ENCODE results near the gene ADAMTS18.

DNA sequence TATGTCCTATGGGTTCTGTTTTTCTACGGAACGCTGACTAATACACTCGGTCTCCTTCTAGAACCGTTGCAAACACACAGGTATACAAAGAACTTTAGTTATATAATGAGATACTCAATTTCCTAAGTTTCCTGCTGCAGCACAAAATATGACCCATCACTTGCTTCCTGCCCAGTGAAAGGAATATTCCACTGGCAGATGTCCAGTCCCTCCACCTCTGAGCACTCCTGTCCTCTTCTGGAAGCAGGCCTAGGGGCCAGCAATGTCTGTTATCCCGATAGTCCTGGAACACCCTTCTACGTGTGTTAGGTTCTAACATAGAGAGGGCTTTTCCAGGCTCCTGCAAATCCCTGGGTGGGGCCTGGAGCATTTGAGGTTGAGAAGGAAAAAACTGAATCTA lies 32.7 kb downstream of the ADAMTS18 start:
- TF ChIP-seq, protein P1, sequence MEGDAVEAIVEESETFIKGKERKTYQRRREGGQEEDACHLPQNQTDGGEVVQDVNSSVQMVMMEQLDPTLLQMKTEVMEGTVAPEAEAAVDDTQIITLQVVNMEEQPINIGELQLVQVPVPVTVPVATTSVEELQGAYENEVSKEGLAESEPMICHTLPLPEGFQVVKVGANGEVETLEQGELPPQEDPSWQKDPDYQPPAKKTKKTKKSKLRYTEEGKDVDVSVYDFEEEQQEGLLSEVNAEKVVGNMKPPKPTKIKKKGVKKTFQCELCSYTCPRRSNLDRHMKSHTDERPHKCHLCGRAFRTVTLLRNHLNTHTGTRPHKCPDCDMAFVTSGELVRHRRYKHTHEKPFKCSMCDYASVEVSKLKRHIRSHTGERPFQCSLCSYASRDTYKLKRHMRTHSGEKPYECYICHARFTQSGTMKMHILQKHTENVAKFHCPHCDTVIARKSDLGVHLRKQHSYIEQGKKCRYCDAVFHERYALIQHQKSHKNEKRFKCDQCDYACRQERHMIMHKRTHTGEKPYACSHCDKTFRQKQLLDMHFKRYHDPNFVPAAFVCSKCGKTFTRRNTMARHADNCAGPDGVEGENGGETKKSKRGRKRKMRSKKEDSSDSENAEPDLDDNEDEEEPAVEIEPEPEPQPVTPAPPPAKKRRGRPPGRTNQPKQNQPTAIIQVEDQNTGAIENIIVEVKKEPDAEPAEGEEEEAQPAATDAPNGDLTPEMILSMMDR (IDR thresholded peaks at IDR 0.05), result no peak
- TF ChIP-seq POLR2A (IDR thresholded peaks at IDR 0.05), result no peak
- no peak for TF ChIP-seq EP300 (IDR thresholded peaks at IDR 0.05)

All from sigmoid colon (tissue), 4 donors.